Effector memory CD4-positive, alpha-beta T cell (primary cell): ENCODE measurements around the gene GABPB1.

ENCODE experiments used
- DNase-seq, 3 donors: peaks; one replicate each; pipeline ENCODE4 v3.0.0-alpha.2; 2020
- H3K27ac ChIP-seq: 2 replicates; pipeline ENCODE4 v1.7.0; 2013; ENCODE audit warnings: mild to moderate bottlenecking, low read length, moderate library complexity; ENCODE audit not compliant: insufficient read depth, poor library complexity, severe bottlenecking
- H3K27me3 ChIP-seq: replicated peaks from 2 replicates; pipeline ENCODE4 v1.7.0; 2013; ENCODE audit warnings: mild to moderate bottlenecking, low read length; ENCODE audit not compliant: insufficient read depth, control insufficient read depth, poor library complexity, severe bottlenecking
- H3K36me3 ChIP-seq: 2 replicates; pipeline ENCODE4 v1.7.0; 2013; ENCODE audit warnings: mild to moderate bottlenecking, low read length, moderate library complexity; ENCODE audit not compliant: control insufficient read depth, insufficient read depth
- H3K4me1 ChIP-seq: 2 replicates; pipeline ENCODE4 v1.7.0; 2013; ENCODE audit warnings: low read length, mild to moderate bottlenecking; ENCODE audit not compliant: control insufficient read depth, insufficient read depth, poor library complexity, severe bottlenecking
- H3K4me3 ChIP-seq: 2 replicates; pipeline ENCODE4 v1.7.0; 2013; ENCODE audit warnings: low read length, low read depth, mild to moderate bottlenecking; ENCODE audit not compliant: insufficient read depth, poor library complexity, severe bottlenecking
- H3K9me3 ChIP-seq: 2 replicates; pipeline ENCODE4 v1.7.0; 2013; ENCODE audit warnings: mild to moderate bottlenecking, low read length, moderate library complexity; ENCODE audit not compliant: control insufficient read depth

The GABPB1 gene

DNA sequence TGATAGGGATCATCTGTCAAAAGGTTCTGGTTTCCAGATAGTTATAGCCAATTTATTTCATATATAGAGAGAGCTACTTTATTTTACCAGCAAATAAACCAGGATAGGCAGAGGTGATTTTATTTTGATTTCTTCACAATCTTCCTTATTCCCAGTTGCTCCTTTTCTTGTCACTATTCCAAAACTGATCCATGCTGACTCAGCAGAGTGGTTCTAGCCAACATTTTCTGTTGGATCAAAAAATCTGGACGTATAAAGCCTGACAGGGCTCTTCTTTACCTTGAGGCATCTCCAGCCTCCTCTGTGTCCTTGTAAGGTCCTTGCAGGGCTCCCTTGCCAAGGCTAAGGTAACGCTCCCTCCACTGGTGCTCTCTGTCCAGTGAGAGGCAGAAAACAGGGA is 105.3 kb downstream of the GABPB1 start:
- H3K4me3 ChIP-seq, result no peak overlapping the region
- H3K9me3 ChIP-seq, result no peaks in the 10 kb centered on the region
- peaks cover 4% of the 10 kb centered on the region for H3K4me1 ChIP-seq
- no peak for DNase-seq
- no peaks in the 10 kb centered on the region for H3K36me3 ChIP-seq
- H3K27ac ChIP-seq, result no peak overlapping the region
- H3K27me3 ChIP-seq, result no peaks in the 10 kb centered on the region

DNA sequence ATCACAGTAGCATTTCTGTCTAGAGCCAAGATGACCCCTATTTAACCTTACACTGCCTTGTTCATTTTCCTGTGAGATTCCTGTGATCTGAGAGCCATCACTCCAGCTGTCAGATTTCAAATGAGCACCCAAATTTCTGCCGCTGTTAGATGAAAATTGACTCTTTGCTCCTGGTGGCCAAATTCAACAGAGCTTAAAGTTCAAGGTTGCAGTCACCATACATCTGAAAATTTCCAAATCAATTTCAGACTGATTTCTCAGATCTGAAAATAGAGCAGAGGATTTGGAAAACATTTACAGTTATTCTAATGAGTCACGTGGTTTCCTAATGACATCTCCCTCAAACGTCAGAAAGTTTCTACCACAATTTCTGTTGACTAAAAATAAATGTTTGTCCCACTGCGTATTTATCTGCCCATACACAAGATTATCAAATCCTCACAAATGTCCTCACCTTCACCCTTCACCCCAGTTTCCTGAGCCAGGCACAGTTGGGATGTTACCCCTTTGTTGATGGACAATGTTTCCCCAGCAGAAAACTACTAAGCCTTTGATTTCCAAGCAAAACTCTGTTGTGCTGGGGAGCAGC is 105.9 kb downstream of the GABPB1 start:
- Histone ChIP-seq H3K4me3 (no peak overlapping the region), H3K27me3 (no peaks in the 10 kb centered on the region), H3K36me3 (no peaks in the 10 kb centered on the region), H3K9me3 (no peaks in the 10 kb centered on the region), H3K27ac (no peak overlapping the region), H3K4me1 (peaks cover 4% of the 10 kb centered on the region)
- no peak for DNase-seq

DNA sequence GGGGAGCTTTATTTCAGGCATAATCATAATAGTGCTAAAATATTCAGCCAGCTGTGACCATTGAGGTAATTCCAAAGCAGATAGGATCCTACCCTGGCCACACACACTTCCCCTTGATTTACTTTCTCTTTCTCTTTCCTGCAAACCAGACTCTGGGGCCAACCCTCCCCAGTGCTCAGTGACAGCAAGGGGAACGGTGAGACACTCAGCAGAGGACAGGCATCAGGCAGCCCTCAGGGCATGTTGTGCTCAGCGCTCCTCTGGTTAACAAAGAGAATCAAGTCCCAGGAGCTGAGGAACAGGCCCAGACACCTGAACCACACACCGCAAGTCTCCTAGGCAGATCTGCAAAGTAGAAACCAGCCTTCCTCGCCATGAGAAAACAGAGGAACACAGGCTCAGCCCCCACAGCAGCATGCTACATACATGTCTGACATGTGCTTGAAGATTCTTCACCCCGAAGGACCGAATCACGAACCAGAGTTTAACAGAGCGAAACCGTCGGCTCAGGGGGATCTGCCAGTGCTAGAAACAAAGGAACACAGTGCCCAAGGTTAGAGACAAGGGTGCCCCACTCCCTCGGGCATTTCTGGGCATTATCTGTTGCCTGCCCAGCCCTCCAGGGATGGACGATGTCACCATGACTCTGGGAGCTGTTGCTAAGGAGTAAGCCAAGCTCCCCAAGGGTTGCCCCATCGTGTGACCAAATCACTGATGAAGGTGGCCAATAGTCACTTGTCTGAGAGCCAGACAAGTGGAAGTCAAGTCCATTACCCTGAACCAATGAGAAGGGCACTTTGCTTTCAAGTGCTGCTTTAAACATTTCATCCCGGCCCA is 107.0 kb downstream of the GABPB1 start:
- Histone ChIP-seq H3K4me1 (peaks cover 4% of the 10 kb centered on the region), H3K27ac (no peak overlapping the region), H3K27me3 (no peaks in the 10 kb centered on the region), H3K4me3 (peak overlapping the region; percentile 20), H3K36me3 (no peaks in the 10 kb centered on the region), H3K9me3 (no peaks in the 10 kb centered on the region)
- peak; percentile 4 to 23 (median 8) for DNase-seq

DNA sequence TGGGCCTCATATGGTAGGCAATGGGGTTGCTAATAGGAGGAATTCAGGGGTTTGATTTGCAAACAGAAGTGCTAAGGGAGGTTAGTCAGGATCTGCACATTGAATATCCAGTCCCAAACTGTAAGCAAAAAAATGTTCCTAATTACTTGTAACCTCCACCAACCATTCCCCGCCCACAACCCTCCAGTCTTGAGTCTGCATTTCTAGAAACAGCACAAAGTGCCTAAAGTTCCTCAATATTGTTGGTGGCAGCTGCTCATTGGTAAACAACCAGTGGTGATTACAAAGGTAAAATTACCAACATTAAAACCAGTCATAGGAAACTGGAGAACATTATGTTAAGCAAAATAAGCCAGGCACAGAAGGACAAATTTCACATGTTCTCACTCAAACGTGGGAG is 108.4 kb downstream of the GABPB1 start:
- Histone ChIP-seq H3K27me3 (no peaks in the 10 kb centered on the region), H3K9me3 (no peaks in the 10 kb centered on the region), H3K4me3 (no peak overlapping the region), H3K27ac (no peak overlapping the region), H3K4me1 (peaks cover 4% of the 10 kb centered on the region), H3K36me3 (no peaks in the 10 kb centered on the region)
- DNase-seq, result no peak

DNA sequence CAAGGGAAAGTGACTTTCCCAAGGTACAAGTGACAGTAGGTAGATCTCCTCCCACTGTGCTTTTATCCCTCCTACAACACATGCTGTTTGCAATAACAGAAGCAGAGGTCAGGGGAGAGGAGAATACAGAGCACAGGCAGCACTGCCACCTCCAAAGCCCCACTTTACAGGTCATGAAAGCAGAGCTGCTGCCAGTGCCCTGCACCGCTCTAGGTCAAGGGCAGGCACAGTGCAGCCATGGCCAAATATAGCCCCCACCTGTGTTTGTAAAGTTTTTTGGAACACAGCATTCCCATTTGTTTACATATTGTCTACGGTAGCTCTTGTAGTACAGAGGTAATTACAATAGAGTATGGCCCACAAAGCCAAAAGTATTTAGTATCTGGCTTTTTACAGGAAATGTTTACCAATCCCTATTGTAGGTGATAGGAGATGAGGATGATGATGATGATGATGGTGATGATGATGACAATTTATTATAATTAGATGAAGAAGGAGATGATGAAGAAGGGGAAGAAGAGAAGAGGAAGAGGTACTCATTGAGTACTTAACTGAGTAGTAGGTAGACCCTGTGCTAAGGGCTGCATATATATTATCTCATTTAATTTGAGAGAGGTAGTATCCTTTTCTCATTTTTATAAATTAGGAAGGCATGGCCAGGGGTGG is 109.9 kb downstream of the GABPB1 start:
- Histone ChIP-seq H3K4me3 (no peak overlapping the region), H3K9me3 (no peaks in the 10 kb centered on the region)

DNA sequence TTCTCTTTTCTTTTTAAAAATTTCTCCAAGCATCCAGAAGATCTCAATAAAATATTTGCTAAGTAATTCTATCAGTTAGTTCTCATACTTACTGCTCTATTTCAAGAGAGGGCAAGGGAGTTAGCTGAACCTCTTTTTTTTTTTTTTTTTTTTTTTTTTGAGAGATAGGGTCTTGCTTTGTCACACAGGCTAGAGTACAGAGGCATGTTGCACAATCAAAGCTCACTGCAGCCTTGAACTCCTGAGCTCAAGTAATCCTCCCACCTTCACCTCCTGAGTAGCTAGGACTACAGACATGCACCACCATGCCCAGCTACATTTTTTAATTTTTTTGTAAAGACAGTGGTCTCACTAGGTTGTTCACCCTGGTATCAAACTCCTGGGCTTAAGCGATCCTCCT is 110.8 kb downstream of the GABPB1 start:
- H3K9me3 ChIP-seq, result no peaks in the 10 kb centered on the region
- no peak for DNase-seq
- H3K27me3 ChIP-seq, result no peaks in the 10 kb centered on the region
- H3K4me3 ChIP-seq, result no peak overlapping the region
- peaks cover 4% of the 10 kb centered on the region for H3K4me1 ChIP-seq
- no peaks in the 10 kb centered on the region for H3K36me3 ChIP-seq
- H3K27ac ChIP-seq, result no peak overlapping the region

More for the DNA sequence above, 109.9 kb downstream of the GABPB1 start:
- no peaks in the 10 kb centered on the region for H3K27me3 ChIP-seq
- no peak for DNase-seq
- H3K4me1 ChIP-seq, result peaks cover 4% of the 10 kb centered on the region
- H3K27ac ChIP-seq, result no peak overlapping the region
- H3K36me3 ChIP-seq, result no peaks in the 10 kb centered on the region

DNA sequence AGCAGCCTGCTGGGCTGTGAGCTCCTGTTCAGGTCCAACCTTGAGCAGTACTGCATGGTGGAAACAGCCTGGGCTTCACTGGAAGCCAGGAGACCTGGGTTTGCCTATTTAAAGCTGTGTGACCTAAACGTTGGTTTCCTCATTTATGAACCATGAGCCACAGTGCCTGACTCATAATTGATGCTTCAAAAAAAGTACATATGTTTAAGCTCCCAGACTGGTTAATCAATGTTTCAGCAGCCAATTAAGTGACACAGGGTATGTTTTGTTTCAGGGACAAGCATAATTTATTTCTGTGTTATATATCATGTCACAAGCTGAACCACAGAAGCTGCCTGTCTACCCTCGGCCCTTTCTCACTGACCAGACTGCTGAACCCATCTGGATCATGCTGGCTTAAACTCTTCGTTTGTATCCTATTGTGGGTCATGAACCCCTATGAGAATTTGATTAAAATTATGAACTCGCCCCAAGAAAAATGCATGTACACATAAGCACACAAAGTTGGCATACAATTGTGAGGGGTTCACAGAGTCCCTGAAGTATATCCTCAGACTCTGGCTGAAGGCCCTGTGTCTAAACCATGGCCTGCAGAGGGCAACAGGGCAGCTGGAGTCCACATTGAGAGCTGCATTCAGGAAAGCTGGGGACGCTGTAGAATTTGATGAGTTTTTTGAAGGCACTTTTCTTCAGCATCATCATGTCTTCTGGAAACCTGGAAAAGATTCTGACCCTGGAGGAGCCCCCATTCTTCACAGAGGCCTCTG is 113.1 kb downstream of the GABPB1 start:
- Histone ChIP-seq H3K27me3 (no peaks in the 10 kb centered on the region), H3K4me1 (no peaks in the 10 kb centered on the region), H3K4me3 (no peak overlapping the region), H3K27ac (no peak overlapping the region), H3K9me3 (no peaks in the 10 kb centered on the region), H3K36me3 (no peaks in the 10 kb centered on the region)
- DNase-seq, result no peak

DNA sequence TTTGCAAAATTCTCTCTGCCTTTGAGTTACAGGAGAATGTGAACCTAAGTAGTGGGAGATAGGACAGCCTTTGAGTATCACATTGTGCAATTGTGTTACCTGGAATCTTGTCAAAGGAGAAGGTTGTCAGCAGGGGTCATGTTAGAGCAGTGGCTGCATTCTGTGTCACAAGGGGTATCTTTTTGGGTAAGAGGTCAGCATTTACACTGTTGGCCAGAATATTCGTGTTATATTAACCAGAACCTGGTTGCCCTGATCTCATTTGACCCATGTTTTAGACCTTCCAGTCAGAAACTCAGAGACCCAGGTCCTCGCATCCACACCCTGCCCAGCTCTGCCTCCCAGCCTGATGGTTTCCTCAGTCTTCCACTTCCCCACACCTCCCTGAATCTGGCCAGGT is 116.7 kb downstream of the GABPB1 start:
- no peaks in the 10 kb centered on the region for H3K9me3 ChIP-seq
- no peaks in the 10 kb centered on the region for H3K27me3 ChIP-seq
- no peaks in the 10 kb centered on the region for H3K4me1 ChIP-seq
- H3K4me3 ChIP-seq, result no peak overlapping the region
- no peaks in the 10 kb centered on the region for H3K36me3 ChIP-seq
- DNase-seq, result no peak
- H3K27ac ChIP-seq, result no peak overlapping the region

DNA sequence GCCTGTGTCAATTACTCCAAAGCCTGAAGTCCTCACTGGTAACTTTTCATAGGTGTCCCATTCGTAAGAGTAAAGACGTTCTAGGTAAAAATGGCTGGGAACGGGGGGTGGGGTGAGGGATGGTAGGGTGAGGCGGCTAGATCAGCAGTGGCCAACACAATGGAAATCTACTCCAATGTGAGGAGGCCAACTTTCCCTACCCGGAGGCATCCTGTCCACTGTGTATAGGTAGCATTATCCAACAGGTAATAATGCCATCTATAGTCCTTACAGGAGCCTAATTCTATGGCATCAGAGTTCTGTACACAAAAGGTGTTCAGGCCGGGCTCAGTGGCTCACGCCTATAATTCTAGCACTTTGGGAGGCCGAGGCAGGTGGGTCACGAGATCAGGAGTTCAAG is 118.6 kb downstream of the GABPB1 start:
- Histone ChIP-seq H3K27ac (no peak overlapping the region), H3K4me1 (no peaks in the 10 kb centered on the region), H3K9me3 (no peaks in the 10 kb centered on the region), H3K4me3 (no peak overlapping the region), H3K27me3 (no peaks in the 10 kb centered on the region), H3K36me3 (no peaks in the 10 kb centered on the region)
- no peak for DNase-seq
